GM18520 (cell line): Measurements from ENCODE around the gene BARD1.
"Not testable (repeated sequence)": the region's sequence is repeated elsewhere in the genome, so short reads cannot be mapped to it uniquely, and the experiment has no call there.

ENCODE experiments used
- ATAC-seq: cut with Tn5 transposase; IDR thresholded peaks from one replicate; pipeline ENCODE4 v1.9.1; 2021; ENCODE audit not compliant: unreplicated experiment

The BARD1 gene

GRCh38 chr2:214808981-214809750 is at the start of gene BARD1:
Gene BARD1 (minus strand): TSS chr2:214809683. CDS start chr2:214809569, 114 bp downstream.
- peak; percentile 11 for ATAC-seq

DNA sequence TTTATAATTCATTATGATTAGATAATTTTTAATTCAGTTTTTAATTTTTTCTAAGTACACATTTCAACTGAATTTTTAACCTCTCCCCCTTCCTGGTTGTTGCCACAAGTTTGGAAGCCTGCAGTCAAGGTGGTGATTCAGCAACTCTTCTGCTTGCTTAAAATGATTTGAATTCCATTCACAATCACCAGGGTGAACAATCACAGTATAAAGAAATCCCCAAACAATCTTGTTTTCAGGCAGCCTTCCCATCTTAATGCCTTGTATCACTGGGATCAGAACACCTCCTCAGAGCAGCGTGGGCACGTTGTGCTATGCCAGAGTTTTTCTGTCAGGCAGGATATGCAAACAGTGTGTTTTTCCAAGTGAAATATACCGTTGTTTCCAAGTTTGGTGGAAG is 46.7 kb upstream of the BARD1 start:
- no peak for ATAC-seq

DNA sequence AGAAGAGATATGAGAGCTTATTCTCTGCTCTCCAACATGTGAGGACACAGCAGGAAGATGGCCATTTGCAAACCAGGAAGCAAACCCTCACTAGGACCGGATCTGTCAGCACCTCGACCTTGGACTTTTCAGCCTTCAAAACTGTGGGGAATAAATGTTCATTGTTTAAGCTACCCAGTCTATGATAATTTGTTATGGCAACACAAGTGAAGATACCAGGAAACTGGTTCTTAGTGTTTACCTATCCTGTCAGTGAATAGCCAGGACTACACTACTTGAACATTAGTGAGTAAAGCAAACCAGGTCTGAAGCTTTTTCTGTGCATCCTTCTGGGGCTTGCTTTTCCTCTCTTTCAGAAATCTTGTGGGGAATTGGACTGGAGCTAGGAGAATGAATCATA is 44.4 kb upstream of the BARD1 start:
- ATAC-seq = no peak

DNA sequence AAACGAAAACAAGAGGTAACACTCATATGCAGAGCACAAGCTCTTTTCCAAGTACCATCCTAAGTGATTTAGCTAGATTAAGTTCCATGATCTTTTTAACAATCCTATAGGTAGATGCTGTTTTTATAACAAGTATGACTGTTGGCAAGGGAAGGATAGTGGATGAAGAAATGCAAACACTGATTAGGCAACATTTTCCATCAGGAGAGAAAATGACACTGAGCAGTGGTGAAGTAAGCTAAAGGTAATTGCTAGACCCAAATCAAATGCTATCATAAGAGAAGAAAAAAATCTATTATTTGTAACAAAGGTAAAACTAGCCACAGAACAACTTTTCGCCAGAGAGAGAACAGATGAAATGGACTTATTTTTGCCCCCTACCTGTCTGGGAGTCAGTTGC is 34.3 kb upstream of the BARD1 start:
- ATAC-seq = no peak

GRCh38 chr2:214839464-214839863 is 30.0 kb upstream of the BARD1 start:
- ATAC-seq = peak; percentile 65

DNA sequence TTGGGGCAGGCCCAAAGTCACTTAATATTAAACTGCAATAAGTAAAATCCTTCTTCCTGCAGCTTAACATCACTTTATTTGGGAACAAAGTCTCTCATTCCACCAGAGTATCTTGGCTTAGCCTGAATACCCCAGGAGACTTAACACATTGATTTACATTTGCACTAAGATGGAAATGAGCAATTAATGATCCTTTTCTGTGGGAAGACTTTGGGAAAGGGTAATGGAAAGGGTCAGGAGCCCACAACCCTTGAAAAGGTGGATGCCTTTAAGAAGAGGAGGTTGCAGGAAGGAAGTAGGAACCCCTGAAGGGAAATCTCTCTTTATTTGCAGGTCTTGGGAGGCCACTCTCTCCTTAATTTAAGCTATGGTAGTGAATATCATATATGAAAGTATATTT is 28.0 kb upstream of the BARD1 start:
- no peak for ATAC-seq

GRCh38 chr2:214836568-214836967 is 27.1 kb upstream of the BARD1 start:
- ATAC-seq = no peak

GRCh38 chr2:214830794-214831346 is 21.4 kb upstream of the BARD1 start:
- no peak for ATAC-seq

DNA sequence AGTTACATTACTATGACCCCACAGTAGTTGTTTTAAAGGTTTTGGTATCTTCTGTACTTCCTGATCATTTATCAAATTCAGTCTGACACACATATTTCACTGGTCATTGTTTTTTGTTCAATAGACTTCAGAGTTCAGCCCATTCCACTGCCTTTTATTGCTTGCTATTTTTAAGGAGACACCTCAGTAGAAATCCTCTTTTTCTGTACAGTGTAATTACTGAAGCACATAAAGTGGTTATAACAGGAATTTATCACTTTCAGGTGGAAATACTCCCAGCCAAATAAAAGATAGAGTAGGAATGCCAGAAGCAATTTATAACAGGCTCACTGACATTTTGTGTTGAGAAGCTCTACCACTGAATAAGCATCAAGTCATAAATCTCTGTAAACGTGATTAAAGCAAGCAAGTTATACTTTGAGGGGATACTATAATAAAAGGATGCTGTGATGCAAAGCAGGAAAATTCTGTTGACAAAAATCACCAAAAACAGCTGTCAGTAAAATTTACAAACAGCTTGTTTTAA is 6.6 kb upstream of the BARD1 start:
- ATAC-seq = no peak

DNA sequence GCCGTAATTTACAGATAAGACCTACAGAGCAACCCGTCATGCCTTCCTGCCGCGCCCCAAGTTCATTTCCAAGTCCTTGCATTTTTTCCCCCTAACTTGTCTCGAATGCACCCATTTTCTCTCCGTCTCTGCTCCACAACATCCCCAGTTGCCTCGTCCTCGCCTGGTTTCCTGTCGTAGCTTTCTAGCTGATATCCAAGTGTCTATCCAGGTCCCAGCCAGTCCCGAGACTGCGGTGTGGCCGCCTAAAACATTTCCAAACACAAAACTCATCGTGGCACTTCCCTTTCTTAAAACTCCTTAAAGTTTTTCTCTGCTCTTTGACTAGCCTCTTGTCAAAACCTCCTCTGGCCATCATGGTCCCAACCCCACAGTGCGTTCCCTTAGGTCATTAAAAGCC is 1.2 kb upstream of the BARD1 start:
- ATAC-seq = no peak

DNA sequence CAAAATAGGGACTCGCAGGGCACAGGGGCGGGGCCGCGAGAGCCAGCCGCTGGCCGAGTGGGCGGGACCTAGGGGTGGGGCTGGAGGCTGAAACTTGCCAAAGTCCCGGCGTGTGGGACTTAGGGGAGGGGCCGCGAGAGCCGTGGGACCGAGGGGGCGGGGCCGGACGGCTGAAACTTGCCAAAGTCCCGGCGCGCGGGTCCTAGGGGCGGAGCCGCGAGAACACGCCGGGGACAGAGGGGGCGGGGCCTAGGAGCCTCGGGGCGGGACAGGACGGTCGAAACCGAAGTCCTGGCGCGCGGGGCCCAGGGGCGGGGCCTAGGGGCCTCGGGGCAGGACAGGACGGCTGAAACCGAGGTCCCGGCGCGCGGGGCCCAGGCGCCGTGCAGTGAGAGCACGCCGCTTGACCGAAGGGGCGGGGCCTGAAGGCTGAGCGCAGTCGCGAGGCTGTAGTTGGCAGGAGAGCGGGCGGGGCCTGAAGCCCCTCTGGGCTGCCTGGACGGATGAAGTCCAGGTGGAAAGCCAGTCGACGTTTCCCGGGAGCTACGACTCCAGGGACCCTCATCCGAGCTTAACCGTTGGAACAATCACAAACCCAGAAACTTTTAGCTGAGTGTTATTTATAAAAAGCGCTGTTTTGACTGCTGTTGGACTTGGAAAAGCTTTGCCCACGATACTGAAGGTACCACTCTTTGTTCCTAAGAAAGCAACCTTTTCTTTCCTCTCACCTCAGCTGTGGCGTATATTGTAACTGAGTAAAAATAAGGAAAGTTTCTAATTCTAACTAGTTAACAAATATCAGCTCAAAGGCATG is 475 bp upstream of the BARD1 start:
- peak; percentile 88 for ATAC-seq

GRCh38 chr2:214807653-214808052 is 1.8 kb downstream of the BARD1 start:
- ATAC-seq = no peak

- ATAC-seq = no peak
Measured at GRCh38 chr2:214801768-214802397, 7.6 kb downstream of the BARD1 start.

DNA sequence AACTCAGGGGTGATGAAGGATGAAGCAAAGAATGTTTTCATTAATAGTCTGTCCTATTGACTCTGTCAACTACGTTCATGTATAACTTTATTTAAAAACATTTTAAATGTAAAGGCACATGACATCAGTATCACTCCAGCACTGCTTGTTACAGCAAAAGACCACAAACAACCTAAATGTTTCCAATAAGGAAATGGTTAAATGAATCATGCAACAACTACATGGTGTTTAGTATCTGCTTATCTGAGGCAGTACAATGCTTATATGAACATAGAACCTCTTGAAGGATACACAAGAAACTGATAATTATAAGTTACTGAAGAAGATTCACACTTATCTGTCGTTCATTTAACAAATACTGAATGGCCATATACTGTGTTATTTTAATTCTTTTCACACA is 8.4 kb downstream of the BARD1 start:
- no peak for ATAC-seq

DNA sequence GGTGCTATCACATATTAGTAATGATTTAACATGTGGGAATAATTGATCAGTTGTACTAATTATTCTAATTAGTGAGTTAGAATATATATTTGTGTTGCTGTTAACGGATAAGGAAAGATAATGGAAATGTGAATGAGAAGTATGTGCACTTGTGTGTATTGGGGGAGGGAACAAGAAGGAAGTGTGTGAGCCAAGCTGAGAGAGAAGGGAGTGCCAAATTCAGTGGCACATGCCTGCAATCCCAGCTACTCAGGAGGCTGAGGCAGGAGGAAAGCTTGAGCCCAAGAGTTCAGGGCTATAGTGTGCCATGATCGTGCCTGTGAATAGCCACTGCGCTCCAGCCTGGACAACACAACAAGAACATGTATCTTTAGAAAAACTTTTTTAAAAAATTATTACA is 9.3 kb downstream of the BARD1 start:
- no peak for ATAC-seq

GRCh38 chr2:214796911-214797310 is 12.6 kb downstream of the BARD1 start:
- no peak for ATAC-seq

DNA sequence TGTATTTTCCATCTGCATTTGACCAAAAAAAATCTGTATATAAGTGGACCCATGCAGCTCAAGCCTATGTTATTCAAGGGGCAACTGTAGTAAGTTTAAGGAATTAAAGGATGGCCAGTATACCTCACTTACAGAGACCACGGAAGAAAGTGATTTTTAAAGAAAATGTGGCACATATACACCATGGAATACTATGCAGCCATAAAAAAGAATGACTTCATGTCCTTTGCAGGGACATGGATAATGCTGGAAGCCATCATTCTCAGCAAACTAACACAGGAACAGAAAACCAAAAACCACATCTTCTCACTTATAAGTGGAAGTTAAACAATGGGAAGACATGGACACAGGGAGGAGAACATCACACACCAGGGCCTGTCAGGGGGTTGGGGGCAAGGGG is 26.3 kb downstream of the BARD1 start:
- not testable (repeated sequence) for ATAC-seq

- ATAC-seq = no peak
Measured at GRCh38 chr2:214782671-214783070, 26.8 kb downstream of the BARD1 start.

DNA sequence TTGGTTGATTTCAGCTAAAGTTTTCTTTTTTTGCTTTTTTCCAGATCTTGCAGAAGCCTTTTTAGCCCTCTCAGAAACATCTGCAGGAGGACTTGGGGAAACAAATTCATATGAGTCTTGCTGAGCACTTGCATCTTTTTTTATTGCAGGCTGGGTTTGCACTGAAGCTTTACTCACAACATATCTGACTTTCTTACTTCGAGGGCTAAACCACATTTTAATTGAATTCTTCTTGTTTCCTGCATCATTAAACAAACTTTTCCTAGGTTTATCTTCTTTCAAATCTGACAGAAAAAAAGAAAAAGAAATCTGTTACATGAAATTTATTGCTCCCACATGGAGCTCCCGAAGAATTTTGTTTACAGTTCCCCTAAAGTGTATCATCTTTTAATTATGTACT is 28.3 kb downstream of the BARD1 start:
- ATAC-seq = no peak

DNA sequence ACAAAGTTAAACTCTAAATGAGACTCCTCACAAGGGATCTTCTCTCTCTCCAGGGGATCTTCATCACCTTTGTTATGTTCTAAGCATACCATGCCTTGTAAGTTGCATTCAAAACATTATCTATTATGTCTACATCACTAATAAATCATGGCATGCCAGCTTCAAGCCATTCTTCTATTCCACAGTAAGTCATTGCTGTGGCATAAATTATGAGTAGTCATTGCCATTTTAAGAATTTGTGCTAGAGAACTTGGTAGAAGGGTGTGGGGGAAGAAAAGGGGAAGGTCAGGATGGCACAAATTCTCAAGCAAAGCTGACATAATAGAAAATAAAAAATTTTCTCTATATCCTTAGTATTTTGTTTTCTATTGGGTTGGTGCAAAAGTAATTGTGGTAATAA is 33.5 kb downstream of the BARD1 start:
- no peak for ATAC-seq

DNA sequence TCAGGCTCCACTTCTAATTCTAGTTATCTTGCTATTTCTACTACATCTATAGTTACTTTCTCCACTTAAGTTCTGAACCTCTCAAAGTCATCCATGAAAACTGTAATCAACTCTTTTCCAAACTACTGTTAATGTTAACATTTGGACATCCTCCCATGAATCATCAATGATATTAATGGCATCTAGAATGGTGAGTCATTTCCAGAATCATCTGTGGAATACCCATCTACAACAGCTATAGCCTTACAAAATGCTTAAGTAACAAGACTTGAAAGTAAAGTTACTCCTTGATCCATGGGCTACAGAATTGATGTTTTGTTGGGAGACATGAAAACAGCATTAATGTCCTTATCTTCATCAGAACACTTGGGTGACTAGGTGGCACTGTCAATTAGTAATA is 35.4 kb downstream of the BARD1 start:
- ATAC-seq = no peak
